Measurements from ENCODE around the gene ZCCHC7.

Gene ZCCHC7

DNA sequence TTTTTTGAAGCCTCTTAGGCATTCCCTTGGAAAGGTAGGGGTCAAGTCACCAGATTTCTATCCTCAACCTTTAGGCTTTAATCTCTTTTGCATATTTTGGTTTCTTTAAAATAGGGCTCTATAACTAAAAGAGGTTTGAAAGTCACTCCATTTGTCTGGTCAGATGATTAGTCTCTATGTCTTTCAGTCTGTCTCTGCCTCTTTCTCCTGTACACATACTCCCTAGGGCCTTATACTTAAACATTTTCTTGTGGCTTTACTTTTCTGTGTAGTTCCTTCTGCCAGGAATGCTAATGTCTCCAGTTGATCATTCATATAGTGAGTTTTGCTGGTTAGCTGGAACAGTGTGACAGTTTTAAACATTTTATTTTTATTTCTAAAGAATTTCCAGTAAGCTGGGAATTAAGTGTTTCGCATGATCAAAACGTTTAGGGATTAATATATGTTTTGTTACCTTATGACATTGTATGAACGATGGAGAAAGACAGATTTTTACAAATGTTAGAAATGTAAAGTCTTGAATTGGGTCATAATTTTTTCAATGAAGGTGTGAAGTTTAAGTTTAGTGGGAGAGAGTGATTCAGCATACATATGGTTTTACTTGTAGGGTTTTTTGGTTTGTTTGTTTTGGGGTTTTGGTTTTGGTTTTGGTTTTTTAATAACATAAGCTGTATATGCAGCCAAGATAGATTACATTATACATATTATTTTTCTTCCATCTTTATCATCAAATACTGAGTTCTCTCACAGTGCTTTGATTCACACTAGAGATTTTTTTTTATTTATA is 90.6 kb downstream of the ZCCHC7 start:
- no peak for DNase-seq (ENCODE audit: low read depth)

DNA sequence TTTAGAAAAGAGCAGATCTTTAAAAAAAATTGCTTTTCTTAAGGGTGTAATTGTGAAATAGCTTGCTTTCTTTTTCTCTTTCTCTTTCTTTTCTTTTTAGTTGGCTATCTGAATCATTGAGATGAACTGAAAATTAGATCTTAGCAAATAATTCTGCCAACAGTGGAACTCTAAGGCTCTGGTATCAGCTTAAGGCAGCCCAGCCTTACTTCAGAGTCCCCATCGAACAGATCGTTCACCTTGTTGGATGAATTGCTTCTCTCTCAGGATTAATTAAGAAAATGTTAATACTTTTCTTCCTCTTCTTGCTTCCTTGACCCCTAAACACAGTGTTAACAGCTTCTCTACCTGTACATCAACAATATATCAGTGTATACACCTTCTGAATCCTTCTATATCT is 92.1 kb downstream of the ZCCHC7 start:
- DNase-seq (ENCODE audit: low read depth): no peak

DNA sequence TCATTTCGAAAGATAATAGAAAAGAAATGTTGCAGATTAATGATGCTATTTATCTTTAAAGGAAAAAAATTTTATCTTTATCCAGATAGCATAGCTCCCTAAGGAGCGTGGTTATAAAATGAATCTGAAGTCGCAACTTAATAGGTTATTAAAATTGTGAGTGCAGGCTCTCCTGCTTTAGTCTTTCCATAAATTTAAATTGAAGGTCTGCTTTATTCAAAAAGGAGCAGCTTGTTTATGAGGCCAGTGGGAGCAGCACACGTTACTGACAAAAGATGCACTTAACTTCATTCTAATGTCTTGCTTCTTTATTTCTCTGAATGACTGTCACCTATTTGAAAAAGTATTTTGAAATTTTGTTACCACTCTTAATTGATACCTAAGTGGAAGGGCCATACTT is 95.0 kb downstream of the ZCCHC7 start:
- no peak for DNase-seq (ENCODE audit: low read depth)

DNA sequence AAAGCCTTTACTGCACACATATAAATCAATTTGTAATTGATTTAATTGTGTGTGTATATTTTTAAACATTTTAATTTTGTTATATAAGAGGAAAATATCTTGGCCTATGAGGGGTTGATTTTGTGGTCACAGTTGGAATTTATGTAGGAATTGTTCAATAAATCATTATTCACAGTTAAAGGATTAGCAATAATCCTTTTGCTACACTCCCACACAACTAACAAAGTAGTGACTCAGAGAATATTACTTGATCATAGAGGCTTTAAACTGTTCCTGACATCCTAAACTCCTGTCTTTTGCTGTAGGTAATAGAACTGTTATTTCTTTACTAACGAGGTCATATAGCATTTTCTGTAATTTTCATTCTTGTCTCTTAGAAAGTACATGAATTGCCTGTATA is 95.5 kb downstream of the ZCCHC7 start:
- DNase-seq (ENCODE audit: low read depth): no peak

DNA sequence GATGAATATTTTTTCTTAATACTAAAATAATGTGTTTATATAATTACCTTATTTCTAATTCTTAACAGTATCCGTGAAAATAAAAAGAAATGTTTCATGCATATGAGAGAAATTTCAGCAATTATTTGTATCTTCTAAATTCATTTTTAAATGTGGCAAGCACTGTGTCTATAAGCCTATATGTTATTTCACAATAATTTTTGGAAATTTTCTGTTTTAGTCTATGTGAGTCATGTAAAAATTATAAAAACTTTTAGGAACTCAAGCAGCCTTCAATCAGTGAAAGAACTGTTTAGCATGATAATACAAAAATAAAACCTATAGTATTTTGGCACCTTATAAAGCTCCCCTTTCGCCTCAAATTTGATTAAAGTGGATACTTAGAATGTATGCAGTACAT is 96.8 kb downstream of the ZCCHC7 start:
- no peak for DNase-seq (ENCODE audit: low read depth)

DNA sequence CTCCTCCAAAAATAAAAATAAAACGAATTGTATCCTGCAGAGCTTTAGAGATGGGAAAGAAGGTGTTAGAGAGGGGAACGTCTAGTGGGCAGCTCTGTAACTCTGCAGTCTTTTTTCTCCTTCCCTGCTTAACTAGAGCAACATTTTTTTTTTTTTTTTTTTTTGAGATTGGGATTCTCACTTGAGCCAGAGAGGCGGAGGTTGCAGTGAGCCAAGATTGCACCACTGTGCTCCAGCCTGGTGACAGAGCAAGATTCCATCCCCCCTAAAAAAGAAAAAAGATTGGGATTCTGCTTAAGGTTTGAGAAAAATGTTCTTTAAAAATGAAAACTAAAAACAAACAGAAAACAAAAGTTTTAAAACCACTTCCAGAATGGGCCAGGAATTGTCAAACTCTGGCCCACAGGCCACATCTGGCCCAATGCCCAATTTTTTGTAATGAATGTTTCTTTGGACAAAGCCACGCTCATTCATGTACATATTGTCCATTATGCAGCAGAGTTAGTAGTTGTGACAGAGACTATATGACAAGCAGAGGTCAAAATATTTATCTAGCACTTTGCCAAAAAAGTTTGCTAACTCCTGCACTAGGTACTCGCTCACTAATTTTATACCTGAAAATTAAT is 98.5 kb downstream of the ZCCHC7 start:
- DNase-seq (ENCODE audit: low read depth): no peak

DNA sequence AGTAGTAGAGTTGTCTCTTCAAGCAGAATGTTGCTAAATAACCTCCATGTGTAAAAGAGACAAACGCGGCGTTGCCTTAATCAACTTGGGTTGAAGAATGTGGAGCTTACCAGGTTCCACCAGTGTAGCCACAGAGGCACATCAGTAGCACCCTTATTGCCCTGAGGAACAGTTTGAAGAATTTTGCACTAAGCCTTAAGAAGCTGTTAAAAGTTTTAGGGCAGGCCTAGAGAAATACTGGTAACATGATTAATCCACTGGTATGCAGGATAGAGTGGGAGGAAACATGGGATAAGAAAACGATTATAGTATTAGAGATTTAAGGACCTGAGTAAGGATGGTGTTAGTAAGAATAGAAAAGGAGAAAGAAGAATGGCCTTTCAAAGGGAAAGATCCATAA is 100.6 kb downstream of the ZCCHC7 start:
- DNase-seq (ENCODE audit: low read depth): no peak

DNA sequence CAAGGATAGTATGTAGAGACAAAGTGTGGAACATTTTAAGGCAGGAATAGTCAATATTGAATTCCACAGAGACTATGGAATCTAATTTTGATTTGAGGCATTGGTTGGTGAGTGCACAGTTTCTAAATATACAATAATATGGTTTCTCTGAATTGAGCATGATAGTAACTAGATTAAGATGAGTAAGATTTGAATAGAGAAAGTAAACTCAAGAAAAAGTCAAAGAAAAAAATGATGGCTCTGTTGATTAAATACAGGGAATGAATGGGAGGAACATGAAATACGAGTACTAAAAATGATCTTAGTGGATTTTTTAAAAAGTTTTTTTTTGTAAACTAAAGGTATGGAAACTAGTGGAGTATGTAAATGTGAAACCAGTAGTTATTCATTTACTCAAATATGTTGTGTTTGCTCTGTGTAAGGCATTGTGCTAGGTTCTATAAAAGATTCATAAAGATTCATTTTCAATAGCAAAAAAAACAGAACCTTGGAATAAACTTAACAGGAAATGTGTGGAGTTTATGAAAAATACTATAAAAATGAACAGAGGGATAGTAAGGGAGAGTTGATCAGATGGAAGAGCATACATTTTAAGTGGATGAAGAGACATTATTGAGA is 101.2 kb downstream of the ZCCHC7 start:
- no peak for DNase-seq (ENCODE audit: low read depth)

DNA sequence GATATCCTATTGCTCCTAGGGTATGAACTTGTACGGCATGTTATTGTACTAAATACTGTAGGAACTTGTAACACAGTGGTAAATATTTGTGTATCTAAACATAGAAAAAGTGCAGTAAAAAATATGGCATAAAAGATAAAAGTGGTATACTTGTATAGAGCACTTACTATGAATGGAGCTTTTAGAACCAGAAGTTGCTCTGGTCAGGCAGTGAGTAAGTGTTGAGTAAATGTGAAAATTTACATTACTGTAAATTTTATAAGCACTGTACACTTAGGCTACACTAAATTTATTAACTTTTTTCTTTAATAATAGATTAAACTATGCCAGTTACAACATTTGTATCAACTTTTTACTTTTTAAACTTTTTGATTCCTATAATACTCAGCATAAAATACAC is 109.1 kb downstream of the ZCCHC7 start:
- DNase-seq (ENCODE audit: low read depth): no peak

DNA sequence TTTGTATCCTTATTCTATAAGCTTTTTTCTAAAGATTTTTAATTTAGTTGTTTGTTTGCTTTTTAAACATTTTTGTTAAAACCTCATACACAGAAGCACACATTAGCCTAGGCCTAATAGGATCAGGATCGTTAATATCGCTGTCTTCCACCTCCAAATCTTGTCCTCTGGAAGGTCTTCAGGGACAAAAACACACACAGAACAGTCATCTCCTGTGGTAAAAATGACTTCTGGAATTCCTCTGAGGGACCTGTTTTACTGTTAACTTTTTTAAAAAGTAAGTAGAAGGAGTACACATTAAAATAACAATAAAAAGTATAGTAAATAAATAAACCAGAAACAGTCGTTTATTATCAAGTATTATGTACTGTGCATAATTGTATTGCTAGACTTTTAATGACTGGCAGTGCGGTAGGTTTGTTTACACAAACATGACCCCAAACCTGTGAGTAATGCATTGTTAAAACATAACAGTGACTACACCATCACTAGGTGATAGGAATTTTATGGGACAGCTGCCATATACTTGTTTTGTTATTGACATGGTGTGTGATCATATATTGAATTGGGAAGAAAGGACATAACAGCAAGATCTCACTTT is 109.6 kb downstream of the ZCCHC7 start:
- no peak for DNase-seq (ENCODE audit: low read depth)

DNA sequence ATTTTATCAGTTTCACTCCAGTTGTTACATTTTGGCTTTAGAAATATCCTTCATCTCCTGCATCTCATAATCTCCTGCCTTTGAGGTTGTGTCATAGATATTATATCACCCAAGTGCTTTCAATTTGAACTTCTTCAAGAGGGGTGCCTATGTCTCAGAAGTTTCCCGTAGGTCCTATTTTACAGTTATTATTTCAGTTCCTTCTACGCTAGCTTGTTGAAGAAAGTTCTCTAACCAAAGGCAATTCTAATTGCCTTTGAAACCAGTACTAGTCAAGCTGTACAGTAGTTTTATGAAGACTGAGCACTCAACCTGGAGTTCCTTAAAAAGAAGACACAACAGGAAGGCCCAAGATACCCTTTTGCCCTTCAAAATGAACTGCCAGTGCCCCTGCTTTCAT is 116.4 kb downstream of the ZCCHC7 start:
- no peak for DNase-seq (ENCODE audit: low read depth)

DNA sequence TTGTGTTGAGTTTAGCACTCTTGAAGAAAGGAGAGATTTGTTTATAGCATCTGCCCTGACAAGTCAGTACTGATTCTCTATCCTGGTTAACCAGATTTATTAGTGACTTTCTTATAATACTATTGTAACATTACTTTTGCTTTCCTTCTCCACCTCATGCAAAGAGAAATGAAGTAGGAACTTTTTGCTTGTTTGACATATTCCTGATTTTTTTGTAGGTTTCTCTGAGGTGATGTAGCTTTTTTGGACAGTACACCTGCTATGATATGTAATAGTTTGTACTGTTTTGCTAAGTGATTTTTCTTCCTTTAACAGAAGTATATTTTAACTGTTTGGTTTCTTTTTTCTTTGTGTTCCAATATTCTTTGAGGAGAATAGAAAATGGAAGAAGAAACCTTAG is 117.7 kb downstream of the ZCCHC7 start:
- no peak for DNase-seq (ENCODE audit: low read depth)

DNA sequence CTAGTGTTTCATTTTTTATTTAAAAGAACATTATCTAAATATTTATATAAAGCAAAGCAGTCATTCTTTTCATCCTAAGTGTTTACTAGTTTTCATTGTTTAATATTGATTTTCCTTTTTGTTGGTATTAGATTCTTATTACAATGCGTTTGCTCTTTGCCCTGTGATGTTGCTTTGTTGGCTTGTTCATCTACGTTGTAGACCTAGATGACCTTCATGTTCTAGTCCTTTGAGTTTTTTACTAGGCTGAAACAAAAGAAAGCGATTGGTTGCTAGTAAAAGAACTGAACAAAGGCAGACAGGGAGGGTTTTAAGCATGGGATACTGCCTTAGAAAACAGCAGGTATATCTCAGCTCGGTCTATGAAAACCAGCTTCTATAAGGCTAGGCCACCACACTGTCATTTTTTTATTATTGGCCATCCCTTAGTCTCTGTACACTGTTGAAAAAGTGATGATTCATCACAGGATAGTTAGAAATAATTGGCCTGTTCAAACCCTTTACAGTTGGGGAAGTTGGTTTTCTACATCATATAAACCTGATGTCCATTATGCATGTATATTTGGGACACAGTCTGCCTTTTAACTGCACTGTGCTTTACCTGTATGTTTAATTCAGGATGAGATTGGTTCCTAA is 119.0 kb downstream of the ZCCHC7 start:
- no peak for DNase-seq (ENCODE audit: low read depth)

DNA sequence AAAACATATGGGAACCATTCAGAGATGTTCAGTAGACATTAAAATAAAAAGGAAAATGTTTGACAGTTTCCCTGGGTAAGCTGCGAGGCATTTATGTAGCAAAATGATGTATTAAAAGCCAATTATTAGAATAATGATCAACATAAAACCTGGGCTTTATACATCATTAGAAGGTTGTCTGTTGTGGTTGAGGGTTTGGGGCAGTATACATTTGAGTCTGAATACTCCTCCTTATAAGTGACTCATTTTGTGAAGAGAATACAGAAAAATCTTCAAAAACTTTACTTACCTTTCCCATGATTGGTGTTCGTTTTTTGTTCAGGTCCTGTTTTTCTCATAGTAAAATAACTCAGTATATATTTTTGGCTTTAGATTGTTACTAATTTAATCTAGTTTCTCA is 119.5 kb downstream of the ZCCHC7 start:
- no peak for DNase-seq (ENCODE audit: low read depth)

DNA sequence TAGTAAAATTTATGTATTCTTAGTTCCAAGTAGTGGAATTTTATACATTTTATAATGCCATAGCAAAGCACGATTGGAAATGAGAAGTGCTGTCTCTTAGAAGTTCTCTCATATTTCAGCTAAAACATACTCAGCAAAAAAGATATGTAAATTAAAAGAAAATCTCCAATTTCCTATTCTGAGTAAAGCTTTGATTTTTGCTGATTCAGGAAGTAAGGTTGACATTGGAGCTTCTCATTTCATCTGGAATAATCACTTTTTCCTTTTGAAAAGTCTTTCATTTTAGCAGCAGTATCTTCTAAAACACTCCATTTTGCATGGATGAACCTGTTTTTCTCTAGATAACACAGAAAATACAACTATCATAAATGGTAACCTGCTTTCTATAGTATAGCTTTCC is 121.0 kb downstream of the ZCCHC7 start:
- no peak for DNase-seq (ENCODE audit: low read depth)

DNA sequence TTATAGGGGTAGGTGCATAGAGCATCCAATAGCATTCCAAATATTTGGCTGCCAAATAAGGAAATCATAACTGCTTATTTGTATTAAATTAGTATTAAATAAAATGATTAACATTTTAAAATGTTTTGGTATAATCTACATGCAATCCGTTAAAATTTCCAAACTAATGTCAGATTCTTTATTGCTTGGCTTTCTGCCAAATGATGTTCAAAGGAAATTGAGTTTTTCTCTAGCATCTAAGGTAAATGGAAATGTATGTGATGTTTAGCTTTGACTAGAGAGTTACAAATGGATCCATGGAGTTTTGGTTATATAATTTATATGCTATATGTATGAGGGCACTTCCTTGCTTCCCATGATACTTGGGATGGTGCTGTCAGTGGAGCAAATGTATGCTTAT is 121.7 kb downstream of the ZCCHC7 start:
- DNase-seq (ENCODE audit: low read depth): no peak

DNA sequence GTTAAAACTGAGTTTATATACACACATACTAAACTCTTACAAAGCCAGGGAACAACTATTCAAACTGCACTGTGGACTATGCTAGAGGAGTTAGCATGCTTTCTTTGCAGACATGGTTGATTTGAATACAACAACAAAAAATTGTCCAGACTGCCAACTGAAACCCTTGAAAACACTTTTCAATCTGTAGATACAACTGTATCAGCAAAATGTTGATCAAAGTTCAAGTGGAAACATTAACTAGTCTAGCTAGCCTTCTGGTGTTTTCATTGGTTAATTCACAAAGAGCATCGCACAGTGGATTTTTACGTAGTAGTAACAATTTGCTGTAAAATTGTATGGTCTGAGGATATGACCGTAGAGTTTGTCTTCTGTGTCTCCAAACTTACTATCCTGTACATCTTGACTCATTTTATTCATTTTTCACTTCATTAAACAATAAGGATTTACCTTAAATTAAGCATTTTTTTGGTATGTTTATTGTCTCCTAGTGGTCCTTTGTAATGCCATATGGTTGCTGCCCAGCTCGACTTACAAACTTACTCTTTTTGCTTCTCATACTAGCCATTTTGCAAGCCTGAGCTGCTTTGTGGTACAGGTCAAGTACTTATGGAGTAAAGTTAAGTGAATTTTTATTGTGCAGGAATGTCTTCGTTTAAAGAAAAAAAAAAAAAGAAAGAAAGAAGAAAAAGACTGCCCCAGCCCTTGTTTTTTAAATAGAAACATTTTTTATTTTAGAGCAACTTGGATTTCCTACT is 123.4 kb downstream of the ZCCHC7 start:
- DNase-seq (ENCODE audit: low read depth): no peak

DNA sequence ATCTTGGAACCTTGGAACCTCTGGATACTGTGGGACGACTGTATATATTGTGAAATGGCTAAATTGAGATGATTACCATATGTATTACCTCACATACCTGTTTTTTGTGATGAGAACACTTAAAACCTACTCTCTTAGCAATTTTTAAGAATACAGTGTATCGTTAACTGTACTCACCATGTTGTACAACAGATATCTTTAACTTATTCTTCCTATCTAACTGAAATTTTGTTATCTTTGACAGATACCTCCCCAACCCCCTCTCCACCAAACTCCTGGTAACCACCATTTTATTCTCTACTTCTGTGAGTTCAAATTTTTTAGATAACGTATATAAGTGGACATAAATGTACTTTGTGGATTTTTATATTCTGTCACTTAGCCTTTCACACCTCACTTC is 126.5 kb downstream of the ZCCHC7 start:
- DNase-seq (ENCODE audit: low read depth): no peak

DNA sequence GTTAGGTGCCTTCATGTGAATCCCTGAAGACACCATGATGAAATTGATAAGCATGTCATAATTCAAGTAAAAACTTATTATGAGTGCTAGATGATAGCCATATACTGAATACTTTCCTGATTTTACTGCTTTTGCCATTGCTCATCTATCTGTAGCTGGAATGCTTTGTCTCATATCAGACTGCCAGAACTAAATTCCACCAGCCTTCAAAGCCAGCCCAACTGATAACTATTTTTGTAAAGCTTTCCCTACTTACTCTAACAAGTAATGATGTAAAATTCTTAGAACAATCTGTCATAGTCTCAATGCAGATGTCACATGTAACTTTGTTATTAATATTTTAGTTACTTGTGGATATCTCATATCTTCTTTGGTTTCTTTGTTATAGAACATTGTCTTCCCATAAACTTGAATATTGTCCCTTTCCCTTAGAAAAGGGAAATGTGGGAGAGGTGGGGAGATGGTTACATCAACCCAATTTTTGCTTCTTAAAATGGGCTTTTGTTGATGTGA is 128.3 kb downstream of the ZCCHC7 start:
- DNase-seq (ENCODE audit: low read depth): no peak

DNA sequence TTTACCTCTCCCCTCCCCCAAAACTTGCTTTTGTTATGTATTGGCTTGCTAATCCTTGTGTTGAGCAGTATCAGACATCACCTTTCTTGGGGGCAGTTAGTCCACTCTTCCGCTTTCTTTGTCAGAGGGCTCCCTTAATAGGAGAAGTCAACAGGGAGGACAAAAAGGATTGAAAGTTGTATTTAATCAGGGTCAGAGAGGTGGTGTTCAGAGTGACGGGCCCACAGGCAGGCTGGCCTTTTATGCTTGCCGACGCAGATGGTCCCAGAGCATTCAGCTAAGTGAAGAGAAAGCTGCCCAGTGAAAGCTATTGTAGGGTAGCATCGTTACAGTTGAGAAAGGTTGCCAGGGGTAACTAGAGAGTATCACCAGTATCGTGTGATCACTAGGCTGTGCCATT is 131.1 kb downstream of the ZCCHC7 start:
- DNase-seq (ENCODE audit: low read depth): no peak

DNA sequence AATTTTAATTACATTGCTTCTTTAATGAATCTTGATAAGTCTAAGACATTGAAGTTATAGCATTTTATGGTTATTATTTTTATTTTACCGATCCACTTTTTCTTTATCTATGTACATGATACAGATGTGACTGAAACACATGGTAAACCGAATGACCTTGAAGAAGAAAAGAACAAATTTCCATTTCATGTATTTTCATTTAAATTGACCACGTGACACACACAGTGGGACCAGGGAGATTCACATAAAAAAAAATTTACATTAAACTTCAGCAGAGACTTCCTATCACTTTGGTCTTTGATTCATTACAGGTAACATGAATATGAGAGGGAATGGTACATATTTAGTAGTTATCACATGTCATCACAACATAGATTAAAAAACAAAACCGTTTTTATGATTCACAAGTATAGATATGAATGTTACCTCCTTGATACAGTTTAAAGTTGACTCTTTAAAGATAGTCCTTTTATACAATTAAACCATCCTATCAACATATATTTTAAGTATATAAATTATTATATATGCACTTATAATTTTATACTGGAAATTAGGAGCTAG is 133.1 kb downstream of the ZCCHC7 start:
- no peak for DNase-seq (ENCODE audit: low read depth)

Data from activated T-cell treated with anti-CD3 and anti-CD28 coated beads for 1 hour (primary cell).